ENCODE measurements around the gene SOX6.

Gene SOX6

GRCh38 chr11:16098526-16099205 lies 257.7 kb downstream of the SOX6 start:
- peaks cover 0 to 5% of the 10 kb centered on the region in 2 donors for H3K9me3 Mint-ChIP-seq
- no peak overlapping the region for H3K4me3 Mint-ChIP-seq
- H3K36me3 Mint-ChIP-seq: no peaks in the 10 kb centered on the region

GRCh38 chr11:16097543-16097942 lies 258.8 kb downstream of the SOX6 start:
- Mint-ChIP-seq H3K36me3 (no peaks in the 10 kb centered on the region), H3K27me3 (no peaks in the 10 kb centered on the region), H3K4me3 (no peak overlapping the region), H3K9me3 (peaks cover 0 to 2% of the 10 kb centered on the region in 2 donors), H3K4me1 (no peaks in the 10 kb centered on the region), H3K27ac (no peak overlapping the region)
- no peak for DNase-seq
- ATAC-seq (replicated peaks): no peak

More at GRCh38 chr11:16098526-16099205, 257.7 kb downstream of the SOX6 start:
- DNase-seq (no peak), ATAC-seq (replicated peaks) (no peak)
- Mint-ChIP-seq H3K4me1 (no peaks in the 10 kb centered on the region), H3K27me3 (no peaks in the 10 kb centered on the region), H3K27ac (no peak overlapping the region)

- no peaks in the 10 kb centered on the region for H3K27me3 Mint-ChIP-seq
- H3K27ac Mint-ChIP-seq: no peak overlapping the region
- peaks cover 0 to 2% of the 10 kb centered on the region in 2 donors for H3K9me3 Mint-ChIP-seq
- ATAC-seq (replicated peaks): no peak
- no peaks in the 10 kb centered on the region for H3K4me1 Mint-ChIP-seq
- DNase-seq: no peak
- H3K36me3 Mint-ChIP-seq: no peaks in the 10 kb centered on the region
- H3K4me3 Mint-ChIP-seq: no peak overlapping the region
Measured at GRCh38 chr11:16096336-16096735, 260.0 kb downstream of the SOX6 start.

DNA sequence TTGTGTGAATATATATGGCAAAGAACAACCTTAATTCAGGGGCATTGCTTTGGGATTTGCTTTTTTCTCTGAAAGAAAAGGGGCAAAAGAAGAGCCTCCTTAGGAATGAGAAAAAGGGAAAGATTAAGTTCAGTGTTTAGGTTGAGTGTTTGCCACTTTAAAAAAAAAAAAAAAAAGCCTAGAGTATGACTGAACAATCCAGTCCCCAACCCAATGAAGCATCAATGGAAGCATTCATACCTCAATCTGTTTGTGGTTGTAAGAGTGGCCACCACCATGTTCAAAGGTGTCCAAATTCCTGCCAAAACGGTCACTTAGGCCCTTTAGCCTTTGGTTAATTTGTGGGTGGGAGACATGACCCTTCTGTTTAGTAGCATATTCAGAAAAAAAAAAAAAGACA lies 260.6 kb downstream of the SOX6 start:
- Mint-ChIP-seq H3K27ac (no peak overlapping the region), H3K9me3 (peaks cover 0 to 2% of the 10 kb centered on the region in 2 donors), H3K4me3 (no peak overlapping the region), H3K27me3 (no peaks in the 10 kb centered on the region), H3K36me3 (no peaks in the 10 kb centered on the region), H3K4me1 (no peaks in the 10 kb centered on the region)
- no peak for ATAC-seq (replicated peaks)
- no peak for DNase-seq

DNA sequence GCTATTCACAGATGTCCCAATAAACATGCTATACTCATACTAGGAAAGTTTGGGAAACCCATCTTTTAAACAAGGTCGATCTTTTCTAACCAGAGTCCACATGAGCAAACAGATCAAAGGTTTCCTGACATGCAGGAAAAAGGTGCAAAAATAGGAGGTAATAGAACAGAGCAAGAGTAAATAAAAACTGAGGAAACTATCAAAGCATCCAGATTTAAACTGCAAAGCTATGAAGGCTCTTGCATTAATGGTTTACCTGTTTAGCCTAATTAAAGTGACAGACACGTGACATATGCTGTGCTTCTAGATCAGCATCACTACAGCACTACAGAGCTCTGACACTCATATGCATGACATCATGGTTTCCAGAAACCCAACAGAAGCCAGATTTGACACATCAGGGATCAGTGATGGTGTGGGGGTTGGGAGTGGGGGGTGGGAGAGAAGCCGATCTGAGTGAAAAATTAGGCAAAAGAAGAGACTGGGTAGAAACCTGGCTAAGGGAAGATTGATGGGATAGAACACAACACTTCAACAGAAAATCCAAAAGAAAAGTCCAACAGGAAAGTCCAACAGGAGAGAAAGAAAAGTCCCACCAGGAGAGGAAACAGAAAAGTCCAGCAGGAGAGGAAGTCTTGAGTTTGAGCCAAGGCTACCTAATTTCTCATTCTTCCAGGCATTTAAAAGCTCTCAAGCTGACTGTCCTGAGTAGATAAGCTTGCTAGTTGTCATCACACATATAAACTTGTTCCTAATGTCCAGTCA lies 262.3 kb downstream of the SOX6 start:
- DNase-seq (no peak), ATAC-seq (replicated peaks) (no peak)
- H3K9me3 Mint-ChIP-seq: no peaks in the 10 kb centered on the region
- H3K27ac Mint-ChIP-seq: no peak overlapping the region
- H3K27me3 Mint-ChIP-seq: no peaks in the 10 kb centered on the region
- no peaks in the 10 kb centered on the region for H3K4me1 Mint-ChIP-seq
- no peaks in the 10 kb centered on the region for H3K36me3 Mint-ChIP-seq
- no peak overlapping the region for H3K4me3 Mint-ChIP-seq

DNA sequence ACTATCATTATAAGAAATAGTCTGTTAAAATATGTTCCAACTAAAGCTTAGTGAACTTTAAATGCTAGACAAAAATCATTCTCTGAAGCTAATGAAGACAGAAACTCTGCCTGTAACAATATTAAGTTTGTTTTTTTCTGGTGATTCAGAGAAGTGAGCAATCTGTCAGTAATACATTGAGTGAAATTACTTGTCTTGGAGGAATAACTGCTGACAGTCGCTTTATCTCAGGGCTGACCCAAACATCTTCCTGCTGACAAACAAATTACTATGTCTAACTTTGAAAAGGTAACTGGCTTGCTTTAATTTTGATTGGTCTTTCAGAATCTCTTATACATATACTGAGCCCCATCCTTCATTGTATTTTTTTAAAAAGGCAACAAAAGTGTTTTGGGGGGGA lies 264.5 kb downstream of the SOX6 start:
- ATAC-seq (replicated peaks) (no peak), DNase-seq (no peak)
- H3K4me1 Mint-ChIP-seq: no peaks in the 10 kb centered on the region
- H3K9me3 Mint-ChIP-seq: no peaks in the 10 kb centered on the region
- no peak overlapping the region for H3K27ac Mint-ChIP-seq
- H3K36me3 Mint-ChIP-seq: no peaks in the 10 kb centered on the region
- H3K4me3 Mint-ChIP-seq: no peak overlapping the region
- H3K27me3 Mint-ChIP-seq: no peaks in the 10 kb centered on the region

DNA sequence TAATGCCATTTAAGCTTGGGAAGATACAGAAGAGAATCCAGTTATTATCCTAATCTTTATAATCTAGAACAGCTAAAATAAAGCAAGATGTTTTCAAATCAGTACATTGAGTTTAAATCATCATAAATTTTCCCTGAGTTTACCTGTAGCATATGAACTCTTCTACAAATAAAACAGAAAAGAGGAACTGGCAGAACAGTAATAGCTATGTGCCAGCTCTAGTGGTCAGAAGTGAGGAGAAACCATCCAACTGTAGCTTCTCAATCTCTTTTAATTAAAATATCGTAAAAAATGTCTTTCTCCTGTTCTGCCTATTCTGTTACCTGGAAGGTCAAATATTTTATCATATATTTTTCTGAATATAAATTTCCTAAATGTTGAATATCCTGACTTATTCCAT lies 266.9 kb downstream of the SOX6 start:
- H3K4me1 Mint-ChIP-seq: no peaks in the 10 kb centered on the region
- H3K36me3 Mint-ChIP-seq: no peaks in the 10 kb centered on the region
- no peak overlapping the region for H3K27ac Mint-ChIP-seq
- no peaks in the 10 kb centered on the region for H3K9me3 Mint-ChIP-seq
- ATAC-seq (replicated peaks) (no peak), DNase-seq (no peak)
- H3K4me3 Mint-ChIP-seq: no peak overlapping the region
- no peaks in the 10 kb centered on the region for H3K27me3 Mint-ChIP-seq

- ATAC-seq (replicated peaks) (no peak), DNase-seq (no peak)
- Mint-ChIP-seq H3K27me3 (no peaks in the 10 kb centered on the region), H3K4me3 (no peak overlapping the region), H3K36me3 (no peaks in the 10 kb centered on the region), H3K27ac (no peak overlapping the region), H3K4me1 (no peaks in the 10 kb centered on the region), H3K9me3 (no peaks in the 10 kb centered on the region)
Measured at GRCh38 chr11:16088774-16089173, 267.6 kb downstream of the SOX6 start.

GRCh38 chr11:16087886-16088285 lies 268.5 kb downstream of the SOX6 start:
- H3K9me3 Mint-ChIP-seq: no peaks in the 10 kb centered on the region
- ATAC-seq (replicated peaks) (no peak), DNase-seq (no peak)
- no peaks in the 10 kb centered on the region for H3K4me1 Mint-ChIP-seq
- H3K27ac Mint-ChIP-seq: no peak overlapping the region
- no peaks in the 10 kb centered on the region for H3K27me3 Mint-ChIP-seq
- no peaks in the 10 kb centered on the region for H3K36me3 Mint-ChIP-seq
- H3K4me3 Mint-ChIP-seq: no peak overlapping the region

DNA sequence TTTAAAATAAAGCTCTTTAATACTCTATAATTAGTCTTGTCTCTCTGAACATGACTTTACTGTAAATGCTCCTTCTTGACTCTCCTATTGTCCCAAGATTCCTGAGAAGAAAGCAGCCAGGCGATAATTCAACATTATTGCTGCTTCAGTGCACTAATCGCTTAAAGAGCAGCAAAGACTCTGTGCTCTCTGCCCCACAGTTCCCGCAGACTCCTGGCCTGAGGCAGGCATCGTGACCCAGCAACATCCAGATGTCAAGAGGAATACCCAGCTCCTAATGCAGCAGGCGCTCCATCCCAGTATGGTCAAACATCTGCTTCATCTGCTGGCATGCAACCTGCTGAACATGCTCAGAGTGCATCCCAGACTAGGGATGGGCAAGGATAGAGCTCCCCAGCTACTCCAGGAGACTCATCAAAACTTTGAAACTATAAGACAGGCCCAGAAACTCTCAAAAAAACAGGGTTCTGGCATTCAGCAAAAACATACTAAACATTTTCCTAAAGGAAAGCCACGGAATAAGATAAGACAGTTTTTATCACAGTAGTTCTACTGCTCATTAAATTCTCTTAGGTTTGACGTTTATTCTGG lies 270.0 kb downstream of the SOX6 start:
- DNase-seq (no peak), ATAC-seq (replicated peaks) (no peak)
- Mint-ChIP-seq H3K36me3 (no peaks in the 10 kb centered on the region), H3K27ac (no peak overlapping the region), H3K27me3 (no peaks in the 10 kb centered on the region), H3K9me3 (no peaks in the 10 kb centered on the region), H3K4me3 (no peak overlapping the region), H3K4me1 (no peaks in the 10 kb centered on the region)

DNA sequence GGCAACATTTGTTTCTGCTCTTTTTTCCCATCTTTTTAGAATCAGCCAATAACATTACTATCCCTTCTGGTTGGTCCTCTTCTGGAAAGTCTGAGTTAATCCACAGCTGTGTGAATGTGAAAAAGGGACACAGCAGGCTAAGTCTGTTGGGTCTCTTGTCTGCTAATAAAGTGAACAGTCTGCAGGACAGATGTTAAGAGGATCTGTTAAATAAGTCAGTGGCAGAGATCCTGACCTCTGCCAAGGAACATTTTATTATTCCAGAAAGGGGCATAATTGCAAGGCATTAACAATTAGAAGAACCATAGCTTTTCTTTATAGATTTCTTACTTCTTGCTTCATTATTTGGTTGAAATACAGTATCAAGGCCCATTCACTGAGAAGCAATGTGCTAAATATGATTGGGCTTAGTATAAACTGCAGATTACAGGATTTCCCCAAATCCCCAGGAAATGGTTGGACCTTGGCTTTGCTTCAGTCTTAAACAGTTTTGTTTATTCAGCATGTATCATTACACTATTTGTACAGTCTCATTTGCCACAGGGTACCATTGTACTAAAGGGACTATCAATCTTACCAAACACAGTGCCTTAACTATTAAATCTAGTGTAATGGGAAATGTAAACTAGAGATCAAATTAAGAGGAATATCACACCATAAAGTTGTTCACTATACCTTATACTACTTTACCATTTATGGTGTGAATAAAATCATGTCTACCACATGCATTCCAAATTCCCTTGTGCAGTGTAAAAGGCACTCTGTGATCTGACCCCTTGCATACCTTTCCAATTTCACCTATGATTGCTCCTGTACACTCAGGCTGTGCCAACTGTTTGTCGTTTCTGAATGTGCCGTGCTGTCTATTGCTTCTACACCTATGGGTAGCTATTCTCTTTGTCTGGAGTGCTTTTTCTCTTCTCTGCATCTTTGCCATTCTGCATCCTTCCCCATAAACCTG lies 274.0 kb downstream of the SOX6 start:
- no peak for ATAC-seq (replicated peaks)
- Mint-ChIP-seq H3K4me1 (no peaks in the 10 kb centered on the region), H3K36me3 (no peaks in the 10 kb centered on the region), H3K27ac (no peak overlapping the region), H3K27me3 (no peaks in the 10 kb centered on the region), H3K9me3 (peaks cover 2 to 3% of the 10 kb centered on the region in 2 donors), H3K4me3 (no peak overlapping the region)
- no peak for DNase-seq

- Mint-ChIP-seq H3K4me3 (no peak overlapping the region), H3K4me1 (no peaks in the 10 kb centered on the region), H3K36me3 (no peaks in the 10 kb centered on the region), H3K27me3 (no peaks in the 10 kb centered on the region), H3K9me3 (peaks cover 3 to 4% of the 10 kb centered on the region in 2 donors), H3K27ac (no peak overlapping the region)
- ATAC-seq (replicated peaks) (no peak), DNase-seq (no peak)
Measured at GRCh38 chr11:16081382-16082094, 274.8 kb downstream of the SOX6 start.

DNA sequence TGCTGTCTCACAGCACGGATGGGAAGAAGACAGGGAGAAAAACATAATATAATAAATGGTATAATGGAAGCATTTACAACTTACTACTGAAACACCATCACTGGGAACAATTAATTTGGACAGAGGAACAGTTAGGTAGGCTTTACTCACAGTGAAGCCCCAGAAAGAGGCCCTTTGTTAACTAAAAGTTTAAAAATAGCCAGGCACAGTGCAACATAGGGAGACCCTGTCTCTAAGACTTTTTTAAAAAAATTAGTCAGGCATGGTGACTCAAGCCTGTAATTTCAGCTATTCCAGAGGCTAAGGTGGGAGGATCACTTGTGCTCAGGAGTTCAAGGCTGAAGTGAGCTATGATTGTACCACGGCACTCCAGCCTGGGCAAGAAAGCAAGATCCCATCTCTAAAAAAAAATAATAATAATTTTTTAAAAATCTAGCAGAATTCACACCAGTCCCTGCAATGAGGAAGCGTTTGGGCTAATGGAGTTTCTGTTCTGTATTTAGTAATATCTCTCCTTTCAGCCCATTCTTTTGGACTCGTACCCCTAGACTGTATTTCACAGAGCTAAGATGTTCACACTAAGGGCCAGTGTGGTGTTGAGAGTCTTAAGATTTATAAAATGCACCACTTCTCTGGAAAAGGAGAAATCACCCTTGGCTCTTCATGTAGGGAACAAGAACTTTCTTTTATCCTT lies 275.5 kb downstream of the SOX6 start:
- Mint-ChIP-seq H3K4me3 (no peak overlapping the region), H3K27ac (no peak overlapping the region), H3K4me1 (no peaks in the 10 kb centered on the region), H3K27me3 (no peaks in the 10 kb centered on the region), H3K36me3 (no peaks in the 10 kb centered on the region), H3K9me3 (peaks cover 6% of the 10 kb centered on the region in 2 donors)
- no peak for ATAC-seq (replicated peaks)
- no peak for DNase-seq

Data from stimulated activated naive B cell treated with anti-CD40 and anti-IgM and Interleukin-4, amounts not matched to agents 10 μg/mL and 1 μg/mL and 100 μg/mL, for 72 hours (primary cell).